ENCODE data around the gene ZC3H14.

DNA sequence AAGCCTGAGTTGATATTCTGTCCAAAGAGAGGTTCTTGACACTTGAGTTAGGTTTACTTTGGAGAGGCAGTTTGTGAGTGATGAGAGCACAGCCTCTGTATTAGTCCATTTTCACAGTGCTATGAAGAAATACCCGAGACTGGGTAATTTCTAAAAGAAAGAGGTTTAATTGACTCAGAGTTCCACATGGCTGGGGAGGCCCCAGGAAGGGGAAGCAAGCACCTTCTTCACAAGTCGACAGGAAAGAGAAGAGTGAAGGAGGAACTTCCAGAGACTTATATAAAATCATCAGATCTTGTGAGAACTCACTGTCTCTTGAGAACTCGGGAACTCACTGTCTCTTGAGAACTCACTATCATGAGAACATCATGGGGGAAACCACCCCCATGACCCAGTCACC lies 5.4 kb downstream of the ZC3H14 start:
- TF ChIP-seq CTCF (IDR thresholded peaks at IDR 0.05; ENCODE audit: borderline replicate concordance, extremely low read depth, low read length, poor library complexity, severe bottlenecking) (no peak), EZH2 (IDR thresholded peaks at IDR 0.05; ENCODE audit: borderline replicate concordance, low read depth, low read length, severe bottlenecking) (no peak)

All from DND-41 (cell line).